ENCODE results near the gene TBX15.
A peak's percentile ranks its signal among the peaks of the same experiment; 100 is the strongest.

The TBX15 gene

DNA sequence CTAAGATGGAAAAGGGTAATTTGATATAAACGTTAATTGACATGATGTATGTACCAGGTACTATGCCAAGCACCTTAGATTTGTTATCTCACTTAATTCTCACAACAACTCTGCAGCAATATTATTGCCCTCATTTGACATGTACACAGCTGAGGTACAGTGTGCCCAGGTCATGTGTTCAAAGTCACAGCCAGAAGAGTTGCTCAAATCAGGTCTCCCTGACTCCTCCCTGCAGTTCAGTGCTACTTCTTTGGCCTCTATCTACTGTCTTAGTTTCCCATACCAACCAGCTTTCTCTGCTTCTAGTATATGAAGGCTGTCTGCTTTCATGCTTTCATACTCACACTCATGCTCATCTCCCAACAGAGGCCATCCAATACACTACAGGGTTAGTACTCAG lies 15.1 kb downstream of the TBX15 start:
- TF ChIP-seq, protein P1, sequence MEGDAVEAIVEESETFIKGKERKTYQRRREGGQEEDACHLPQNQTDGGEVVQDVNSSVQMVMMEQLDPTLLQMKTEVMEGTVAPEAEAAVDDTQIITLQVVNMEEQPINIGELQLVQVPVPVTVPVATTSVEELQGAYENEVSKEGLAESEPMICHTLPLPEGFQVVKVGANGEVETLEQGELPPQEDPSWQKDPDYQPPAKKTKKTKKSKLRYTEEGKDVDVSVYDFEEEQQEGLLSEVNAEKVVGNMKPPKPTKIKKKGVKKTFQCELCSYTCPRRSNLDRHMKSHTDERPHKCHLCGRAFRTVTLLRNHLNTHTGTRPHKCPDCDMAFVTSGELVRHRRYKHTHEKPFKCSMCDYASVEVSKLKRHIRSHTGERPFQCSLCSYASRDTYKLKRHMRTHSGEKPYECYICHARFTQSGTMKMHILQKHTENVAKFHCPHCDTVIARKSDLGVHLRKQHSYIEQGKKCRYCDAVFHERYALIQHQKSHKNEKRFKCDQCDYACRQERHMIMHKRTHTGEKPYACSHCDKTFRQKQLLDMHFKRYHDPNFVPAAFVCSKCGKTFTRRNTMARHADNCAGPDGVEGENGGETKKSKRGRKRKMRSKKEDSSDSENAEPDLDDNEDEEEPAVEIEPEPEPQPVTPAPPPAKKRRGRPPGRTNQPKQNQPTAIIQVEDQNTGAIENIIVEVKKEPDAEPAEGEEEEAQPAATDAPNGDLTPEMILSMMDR (IDR thresholded peaks at IDR 0.05), result no peak
- no peak overlapping the region for H3K4me3 ChIP-seq
- H3K27ac ChIP-seq, result no peak overlapping the region
- no peak for DNase-seq (ENCODE audit: low spot score)

DNA sequence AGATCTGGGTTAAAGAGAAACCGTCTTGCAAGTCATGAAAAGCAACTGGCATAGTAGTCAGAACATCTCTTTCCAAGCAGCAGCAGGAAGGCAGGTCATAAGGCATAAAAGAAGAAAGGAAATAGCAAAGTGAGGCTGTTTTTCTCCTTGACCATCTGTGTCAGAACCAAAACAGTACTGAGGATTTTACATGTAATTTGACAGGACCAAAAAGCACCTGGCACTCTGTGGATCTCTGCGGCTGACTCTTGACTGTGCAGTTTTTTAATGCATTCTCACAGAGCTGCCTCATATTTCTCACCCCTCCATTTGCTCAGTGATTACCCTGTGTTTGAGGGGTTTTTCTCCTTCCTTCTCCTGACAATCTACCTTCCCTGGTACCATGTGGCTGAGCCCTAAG lies 17.7 kb downstream of the TBX15 start:
- TF ChIP-seq, protein P1 (IDR thresholded peaks at IDR 0.05), result no peak
- no peak overlapping the region for H3K27ac ChIP-seq
- H3K4me3 ChIP-seq, result no peak overlapping the region
- DNase-seq (ENCODE audit: low spot score), result no peak

DNA sequence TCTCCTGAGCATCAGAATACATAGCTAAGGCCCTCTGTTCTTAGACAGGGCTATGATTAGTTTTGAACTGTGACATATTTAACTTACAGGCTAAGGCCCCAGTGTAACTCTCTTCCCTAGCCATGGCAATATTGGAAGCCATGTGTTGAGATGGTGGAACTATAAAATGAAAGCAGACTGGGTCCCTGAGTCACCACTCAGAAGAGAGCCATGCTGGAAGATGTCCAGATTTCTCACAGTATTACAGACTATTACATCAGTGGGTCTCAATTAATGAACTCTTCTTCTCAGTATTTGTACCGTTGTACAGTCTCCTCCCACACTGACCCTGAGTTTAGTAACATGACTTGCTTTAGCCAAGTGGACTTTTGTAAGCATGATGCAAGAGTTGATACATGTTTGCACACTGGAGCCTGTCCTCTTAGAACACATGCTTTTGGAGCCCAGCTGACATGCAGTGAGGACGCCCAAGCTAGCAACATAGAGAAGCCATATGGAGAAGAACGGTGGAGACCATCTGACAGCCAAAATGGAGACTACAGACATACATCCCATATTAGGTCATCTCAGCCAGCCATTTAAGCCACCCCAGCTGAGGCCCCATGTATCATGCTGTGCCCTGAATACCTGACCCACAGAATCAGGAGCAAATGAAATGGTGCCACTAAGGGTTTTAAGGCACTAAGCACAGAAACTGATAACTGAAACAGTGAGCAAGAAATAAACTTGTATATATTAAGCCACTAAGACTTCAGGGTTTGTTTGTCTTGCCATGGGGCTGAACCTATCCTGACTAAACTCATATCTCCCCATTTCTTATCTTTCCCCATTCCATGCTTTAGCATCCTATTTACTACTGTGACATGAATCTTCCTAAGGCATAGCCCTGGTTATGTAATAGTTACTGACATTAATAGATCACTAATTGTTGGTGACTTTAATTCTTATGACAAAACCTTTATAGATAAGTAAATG lies 24.4 kb downstream of the TBX15 start:
- TF ChIP-seq, protein P1 (IDR thresholded peaks at IDR 0.05), result no peak
- Histone ChIP-seq H3K4me3 (no peak overlapping the region), H3K27ac (no peak overlapping the region)
- no peak for DNase-seq (ENCODE audit: low spot score)

DNA sequence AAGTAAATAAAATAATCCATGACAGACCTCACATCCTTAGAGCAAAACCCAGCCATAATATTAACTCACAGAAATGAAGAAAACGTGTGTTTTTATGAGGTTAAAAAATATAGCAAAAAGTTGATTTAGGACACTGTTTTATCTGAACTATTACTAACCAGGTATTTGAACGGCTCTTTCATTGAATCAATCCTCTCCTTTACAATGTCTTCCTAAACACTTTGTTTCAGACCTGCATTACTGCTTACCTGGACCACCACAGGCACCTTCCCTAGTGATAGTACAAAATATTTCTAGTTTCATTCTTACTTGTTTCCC lies 25.0 kb downstream of the TBX15 start:
- H3K27ac ChIP-seq, result no peak overlapping the region
- DNase-seq (ENCODE audit: low spot score), result no peak
- TF ChIP-seq, protein P1 (IDR thresholded peaks at IDR 0.05), result no peak
- H3K4me3 ChIP-seq, result no peak overlapping the region

DNA sequence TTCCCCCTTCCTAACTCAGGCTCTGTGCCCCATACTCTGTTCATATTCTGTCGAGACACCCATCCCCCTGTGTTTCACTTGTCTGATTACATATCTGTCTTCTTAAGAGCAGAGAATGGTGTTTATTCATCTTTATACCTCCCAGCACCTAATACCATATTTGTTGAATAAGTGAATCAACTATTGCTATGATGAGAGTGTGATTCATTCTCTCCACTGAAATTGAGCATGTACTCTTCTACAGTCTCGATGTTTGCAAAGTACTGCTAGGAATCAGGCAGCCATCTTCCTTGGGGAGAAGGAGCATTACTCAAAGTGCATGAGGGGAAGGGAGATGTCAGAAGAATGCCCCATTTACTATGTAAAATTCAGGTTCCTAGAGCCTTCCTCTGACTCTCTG lies 27.0 kb downstream of the TBX15 start:
- Histone ChIP-seq H3K27ac (no peak overlapping the region), H3K4me3 (no peak overlapping the region)
- TF ChIP-seq, protein P1 (IDR thresholded peaks at IDR 0.05), result no peak
- no peak for DNase-seq (ENCODE audit: low spot score)

DNA sequence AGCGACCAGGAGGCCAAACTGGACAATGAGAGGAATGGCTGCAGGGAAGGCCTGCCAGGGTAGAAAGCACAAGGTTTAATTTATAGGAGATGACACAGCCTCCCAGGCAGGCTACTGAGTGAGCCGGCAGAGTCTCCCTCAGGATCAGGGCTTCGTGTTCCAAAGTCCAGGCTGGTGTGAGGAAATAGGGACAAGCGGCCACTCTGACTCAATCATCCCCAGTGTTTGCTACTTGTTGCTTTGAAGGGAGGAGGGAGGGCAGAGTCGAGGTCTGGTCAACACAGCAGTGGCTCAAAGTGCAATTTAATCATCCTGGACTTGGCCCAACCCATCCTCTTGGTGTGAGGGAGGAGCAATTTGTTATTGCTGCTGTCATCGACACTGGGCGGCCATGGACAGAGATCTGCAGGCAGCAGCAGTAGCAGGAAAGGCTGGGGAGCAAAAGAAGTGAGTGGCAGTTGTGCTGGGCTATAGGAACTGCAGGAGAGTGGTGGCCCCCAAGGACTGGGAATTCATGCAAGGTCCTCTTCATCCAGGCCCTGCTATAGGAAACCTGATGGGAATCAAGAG lies 27.5 kb downstream of the TBX15 start:
- DNase-seq (ENCODE audit: low spot score), result no peak
- no peak overlapping the region for H3K4me3 ChIP-seq
- H3K27ac ChIP-seq, result peak overlapping the region in 1 of 2 donors; percentile 9
- TF ChIP-seq, protein P1 (IDR thresholded peaks at IDR 0.05), result no peak

Measured in coronary artery (tissue), 2 donors.